COR-L47 (cell line): ENCODE results near the gene DLEC1.

Source experiments
- DNase-seq: peaks from one replicate; lab custom pipeline; 2025; lab: John Stamatoyannopoulos, UW

Gene DLEC1

GRCh38 chr3:38137615-38138348, 98.8 kb downstream of the DLEC1 start:
- no peak for DNase-seq

- DNase-seq: no peak
Observed at GRCh38 chr3:38138349-38139190, 99.6 kb downstream of the DLEC1 start, which contains the start of gene MYD88. Gene MYD88, plus strand, starts transcription at chr3:38138661. Its CDS starts 40 bp downstream, at chr3:38138701.

- DNase-seq: no peak
Observed at GRCh38 chr3:38139191-38139590, 100.2 kb downstream of the DLEC1 start.

GRCh38 chr3:38139652-38140051, 100.6 kb downstream of the DLEC1 start:
- no peak for DNase-seq

GRCh38 chr3:38140326-38141172, 101.5 kb downstream of the DLEC1 start:
- DNase-seq: no peak

GRCh38 chr3:38141173-38141951, 102.4 kb downstream of the DLEC1 start:
- no peak for DNase-seq

- no peak for DNase-seq
Observed at GRCh38 chr3:38141952-38142273, 102.9 kb downstream of the DLEC1 start.

GRCh38 chr3:38142959-38143358, 104.0 kb downstream of the DLEC1 start:
- no peak for DNase-seq

- DNase-seq: no peak
Observed at GRCh38 chr3:38143511-38143910, 104.5 kb downstream of the DLEC1 start.

- DNase-seq: no peak
Observed at GRCh38 chr3:38146504-38146903, 107.5 kb downstream of the DLEC1 start.

- no peak for DNase-seq
Observed at GRCh38 chr3:38147421-38147820, 108.4 kb downstream of the DLEC1 start.

- DNase-seq: no peak
Observed at GRCh38 chr3:38148311-38148882, 109.4 kb downstream of the DLEC1 start.

GRCh38 chr3:38149708-38150107, 110.7 kb downstream of the DLEC1 start:
- no peak for DNase-seq

- no peak for DNase-seq
Observed at GRCh38 chr3:38150780-38151528, 111.9 kb downstream of the DLEC1 start.

GRCh38 chr3:38151667-38152265, 112.8 kb downstream of the DLEC1 start:
- no peak for DNase-seq

- DNase-seq: no peak
Observed at GRCh38 chr3:38152609-38153008, 113.6 kb downstream of the DLEC1 start.

- no peak for DNase-seq
Observed at GRCh38 chr3:38153221-38153620, 114.2 kb downstream of the DLEC1 start.

GRCh38 chr3:38154033-38154494, 115.1 kb downstream of the DLEC1 start:
- DNase-seq: no peak

- no peak for DNase-seq
Observed at GRCh38 chr3:38154625-38155255, 115.7 kb downstream of the DLEC1 start.

GRCh38 chr3:38155825-38156224, 116.8 kb downstream of the DLEC1 start:
- DNase-seq: no peak
